GM12872 (cell line): ENCODE measurements around the gene AURKAIP1.

Experiments used
- CTCF ChIP-seq: IDR thresholded peaks from 3 replicates; pipeline ENCODE4 v1.5.1; 2011; ENCODE audit warnings: low read depth, mild to moderate bottlenecking, low read length, moderate library complexity; ENCODE audit not compliant: insufficient read depth

The AURKAIP1 gene

DNA sequence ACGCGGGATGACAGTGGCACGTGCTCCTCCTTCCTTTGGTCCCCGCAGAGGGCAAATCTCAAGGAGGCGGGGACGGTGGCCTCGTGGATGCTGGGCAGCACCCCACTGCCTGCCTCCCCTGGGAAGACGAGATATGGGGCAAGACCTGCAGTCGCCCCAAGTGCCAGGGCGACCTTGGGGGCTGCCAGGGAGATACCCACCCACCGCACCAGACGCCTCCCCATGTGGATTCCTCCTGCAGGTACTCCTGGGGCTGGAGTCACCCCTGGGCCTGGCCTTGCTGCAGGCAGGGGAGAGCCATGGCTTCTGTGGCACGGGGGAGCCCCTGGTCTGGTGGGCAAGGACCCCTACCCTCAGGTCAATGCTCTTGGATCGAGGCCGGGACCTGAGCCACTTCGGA is 5.9 kb upstream of the AURKAIP1 start:
- no peak for TF ChIP-seq CTCF

GRCh38 chr1:1377540-1378205 is 2.7 kb upstream of the AURKAIP1 start:
- no peak for TF ChIP-seq CTCF

- TF ChIP-seq CTCF: no peak
These were observed 1.7 kb upstream of the AURKAIP1 start for GRCh38 chr1:1376551-1377226.

GRCh38 chr1:1374589-1374928 is 448 bp downstream of the AURKAIP1 start:
- no peak for TF ChIP-seq CTCF

DNA sequence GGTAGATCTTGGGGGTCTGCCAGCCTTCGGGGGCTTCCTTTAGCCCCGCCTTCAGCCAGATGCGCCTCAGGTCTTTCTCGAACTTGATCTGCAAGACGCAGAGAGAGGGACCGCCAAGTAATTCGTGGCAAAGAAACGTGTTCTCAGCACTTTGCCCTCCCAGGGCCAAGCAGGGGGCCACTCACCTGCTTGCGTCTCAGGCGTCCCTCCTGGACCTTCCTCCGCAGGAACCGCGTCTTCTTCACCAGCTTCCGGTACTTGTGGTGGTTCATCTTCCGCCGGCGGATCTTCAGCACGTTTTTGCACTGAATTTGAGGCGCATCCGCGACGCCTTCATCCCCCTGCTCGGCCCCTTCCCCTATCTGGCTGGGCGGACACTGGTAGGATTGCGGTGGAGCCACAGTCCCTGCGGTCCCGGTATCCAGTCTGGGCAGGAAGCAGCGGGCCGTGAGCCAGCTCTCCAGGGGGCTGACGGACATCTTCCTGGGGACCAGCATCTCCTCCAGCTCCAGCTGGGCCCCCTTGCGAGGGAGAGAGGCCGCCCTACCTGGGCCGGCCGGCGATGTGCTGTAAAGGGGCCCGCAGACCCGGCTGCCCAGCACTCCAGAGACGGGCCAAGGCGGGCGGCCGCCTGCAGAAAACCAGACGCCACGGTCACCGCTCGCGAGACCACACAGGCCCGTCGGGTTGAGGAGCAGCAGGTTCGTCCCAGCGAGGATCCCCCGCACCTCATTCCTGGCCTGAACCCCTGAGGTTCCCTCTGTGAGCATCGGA is 1.0 kb downstream of the AURKAIP1 start:
- no peak for TF ChIP-seq CTCF

- no peak for TF ChIP-seq CTCF
These were observed 1.8 kb downstream of the AURKAIP1 start for GRCh38 chr1:1373051-1373814.
